PC-3 (cell line): ENCODE measurements around the gene RIC8B. TPM values are rescaled to one million over a fixed set of nuclear protein-coding genes. Genes with fewer than 3 reads are reported as not detected.
A peak's percentile ranks its signal among the peaks of the same experiment; 100 is the strongest.

Experiments used
- ATAC-seq: fragments of 200-7000 bp; cut with Tn5 transposase; 2 replicates; pipeline ENCODE4 v1.9.1; 2020; ENCODE audit warnings: mild to moderate bottlenecking, moderate library complexity
- BruUV-seq: library from RNA; stranded (reverse); fragments of 400-500 nt; replicated peaks from 2 replicates; lab custom pipeline; 2021; lab: Mats Ljungman, UMichigan
- CTCF ChIA-PET: fragments of 300-600 bp; sonication (Branson Sonifier 250); formaldehyde crosslinking; loops from one replicate; lab custom pipeline; 2022; ENCODE audit warnings: antibody characterized with exemption; lab: Charles Lee
- POLR2A ChIA-PET: fragments of 300-600 bp; sonication (Branson Sonifier 250); formaldehyde crosslinking; loops from one replicate; lab custom pipeline; 2022; ENCODE audit warnings: antibody characterized with exemption; ENCODE audit not compliant: unreplicated experiment; lab: Charles Lee
- DNase-seq: peaks from one replicate; pipeline ENCODE4 v3.0.0-alpha.2; 2015
- H2AFZ ChIP-seq: fragments of 300-600 bp; sonication (generic); 2 replicates; pipeline ENCODE4 v1.6.0; 2016; ENCODE audit warnings: antibody characterized with exemption, low read length
- H3F3A ChIP-seq: fragments of 300-600 bp; sonication (generic); one replicate; pipeline ENCODE4 v1.6.0; 2017; ENCODE audit warnings: antibody characterized with exemption, low read length, control low read depth, mild to moderate bottlenecking; ENCODE audit not compliant: unreplicated experiment
- H3K27ac ChIP-seq: fragments of 300-600 bp; sonication (generic); 2 replicates; pipeline ENCODE4 v1.5.1; 2016; ENCODE audit warnings: mild to moderate bottlenecking, low read length
- H3K27me3 ChIP-seq: fragments of 300-600 bp; sonication (generic); 2 replicates; pipeline ENCODE4 v1.6.1; 2016; ENCODE audit warnings: low read length, mixed read lengths
- H3K36me3 ChIP-seq: fragments of 300-600 bp; sonication (generic); 2 replicates; pipeline ENCODE4 v1.6.1; 2016; ENCODE audit warnings: low read depth, mixed run types, low read length, mixed read lengths
- H3K4me1 ChIP-seq: fragments of 300-600 bp; sonication (generic); 2 replicates; pipeline ENCODE4 v1.5.1; 2016; ENCODE audit warnings: low read length; ENCODE audit not compliant: insufficient read depth
- H3K4me2 ChIP-seq: fragments of 300-600 bp; sonication (generic); 2 replicates; pipeline ENCODE4 v1.6.0; 2016; ENCODE audit warnings: low read length
- H3K4me3 ChIP-seq: fragments of 300-600 bp; sonication (generic); 2 replicates; pipeline ENCODE4 v1.5.1; 2016; ENCODE audit warnings: mild to moderate bottlenecking, low read length, mixed read lengths
- H3K79me2 ChIP-seq: fragments of 300-600 bp; sonication (generic); 2 replicates; pipeline ENCODE4 v1.6.1; 2017; ENCODE audit warnings: low read length, mixed read lengths
- H3K9ac ChIP-seq: fragments of 300-600 bp; sonication (generic); 2 replicates; pipeline ENCODE4 v1.6.0; 2016; ENCODE audit warnings: mild to moderate bottlenecking, low read length
- H3K9me2 ChIP-seq: fragments of 300-600 bp; sonication (generic); replicated peaks from 2 replicates; pipeline ENCODE4 v1.6.1; 2016; ENCODE audit warnings: mixed run types, low read length, mixed read lengths
- H3K9me3 ChIP-seq: fragments of 300-600 bp; sonication (generic); 2 replicates; pipeline ENCODE4 v1.6.1; 2016; ENCODE audit warnings: low read length, mixed read lengths
- H4K20me1 ChIP-seq: fragments of 300-600 bp; sonication (generic); 2 replicates; pipeline ENCODE4 v1.6.1; 2016; ENCODE audit warnings: low read length, mixed read lengths
- CTCF ChIP-seq: fragments of 300-600 bp; sonication (generic); conservative IDR thresholded peaks from 2 replicates; pipeline ENCODE4 v1.5.1; 2017; ENCODE audit warnings: antibody characterized with exemption, low read depth, mild to moderate bottlenecking, low read length
- EZH2 ChIP-seq: fragments of 300-600 bp; sonication (generic); IDR thresholded peaks from one replicate; pipeline ENCODE4 v1.6.1; 2017; ENCODE audit warnings: antibody characterized with exemption, mild to moderate bottlenecking, low read length; ENCODE audit not compliant: unreplicated experiment
- EZH2phosphoT487 ChIP-seq: fragments of 300-600 bp; sonication (generic); IDR thresholded peaks from 2 replicates; pipeline ENCODE4 v1.6.1; 2018; ENCODE audit warnings: mild to moderate bottlenecking, antibody characterized with exemption, low read length, borderline replicate concordance
- intact Hi-C: fragments of 100-400 bp; cut with micrococcal nuclease; formaldehyde crosslinking; loops from 2 replicates; pipeline ENCODE4 v1.9.0; 2023
- total RNA-seq: library from RNA; depleted of rRNA; stranded (reverse); fragments of >200 nt; gene quantifications from 2 replicates; pipeline ENCODE4 v1.2.3, GENCODE V29; 2014

Gene RIC8B
- total RNA-seq, 1 experiment from 2014 or later: 8.6 TPM

GRCh38 chr12:106790020-106790419 is 15.5 kb downstream of the RIC8B start:
- intact Hi-C loops: no loop called here
- Histone ChIP-seq H3K36me3 (peaks cover 24% of the 10 kb centered on the region), H4K20me1 (no peaks in the 10 kb centered on the region), H3K9me2 (no peaks in the 10 kb centered on the region), H3K4me3 (no peak overlapping the region), H3K27me3 (no peaks in the 10 kb centered on the region), H3K4me2 (no peak overlapping the region), H3K4me1 (no peaks in the 10 kb centered on the region), H2AFZ (no peak overlapping the region), H3K9me3 (no peaks in the 10 kb centered on the region), H3K27ac (no peak overlapping the region), H3K9ac (no peak overlapping the region), H3K79me2 (no peaks in the 10 kb centered on the region), H3F3A (no peaks in the 10 kb centered on the region)
- ATAC-seq: peak; percentile 61; the same call in 1 of the 2 replicates
- no TSS peak for BruUV-seq
- peak; percentile 28 for DNase-seq
- POLR2A ChIA-PET: interaction anchor here (0.5 kb wide), 1 partner anchor 10 kb away, joined by 3 read pairs; no protein-coding TSS in a partner anchor
- TF ChIP-seq CTCF (peak; percentile 60), EZH2phosphoT487 (no peak)
- CTCF ChIA-PET: interaction anchor here (0.6 kb wide), 1 partner anchor 54 kb away, joined by 4 read pairs; no protein-coding TSS in a partner anchor

GRCh38 chr12:106791531-106791930 is 17.0 kb downstream of the RIC8B start:
- ChIA-PET POLR2A (no interaction called here), CTCF (no interaction called here)
- H3K4me3 ChIP-seq: no peak overlapping the region
- no peak overlapping the region for H3K4me2 ChIP-seq
- DNase-seq (no peak), ATAC-seq (no peak)
- H3K9me3 ChIP-seq: no peaks in the 10 kb centered on the region
- no peak overlapping the region for H3K9ac ChIP-seq
- H3F3A ChIP-seq: no peaks in the 10 kb centered on the region
- intact Hi-C loops: no loop called here
- no peaks in the 10 kb centered on the region for H3K9me2 ChIP-seq
- no peaks in the 10 kb centered on the region for H3K4me1 ChIP-seq
- no TSS peak for BruUV-seq
- H2AFZ ChIP-seq: no peak overlapping the region
- H3K27me3 ChIP-seq: no peaks in the 10 kb centered on the region
- no peaks in the 10 kb centered on the region for H3K79me2 ChIP-seq
- H3K27ac ChIP-seq: no peak overlapping the region
- TF ChIP-seq EZH2phosphoT487 (no peak), EZH2 (no peak), CTCF (no peak)
- no peaks in the 10 kb centered on the region for H4K20me1 ChIP-seq
- peaks cover 24% of the 10 kb centered on the region for H3K36me3 ChIP-seq

- Histone ChIP-seq H3K27ac (no peak overlapping the region), H3K36me3 (peaks cover 24% of the 10 kb centered on the region), H3K79me2 (no peaks in the 10 kb centered on the region), H2AFZ (no peak overlapping the region), H4K20me1 (no peaks in the 10 kb centered on the region), H3K9ac (no peak overlapping the region), H3K9me2 (no peaks in the 10 kb centered on the region), H3F3A (no peaks in the 10 kb centered on the region), H3K9me3 (no peaks in the 10 kb centered on the region), H3K4me2 (no peak overlapping the region), H3K27me3 (no peaks in the 10 kb centered on the region), H3K4me3 (no peak overlapping the region), H3K4me1 (no peaks in the 10 kb centered on the region)
- POLR2A ChIA-PET: no interaction called here
- ATAC-seq (no peak), DNase-seq (no peak)
- intact Hi-C loops: no loop called here
- BruUV-seq: no TSS peak
- TF ChIP-seq CTCF (no peak), EZH2phosphoT487 (no peak), EZH2 (no peak)
- CTCF ChIA-PET: no interaction called here
Measured at GRCh38 chr12:106794369-106794768, 19.9 kb downstream of the RIC8B start.
